Activated T-cell treated with anti-CD3 and anti-CD28 coated beads, Interleukin-2, amount 50 U/mL, for 72 hours (primary cell): ENCODE results near the gene DDX47. TPM values are rescaled to one million over a fixed set of nuclear protein-coding genes. Genes with fewer than 3 reads are reported as not detected.
"Not testable (repeated sequence)": the region's sequence is repeated elsewhere in the genome, so short reads cannot be mapped to it uniquely, and the experiment has no call there.

Source experiments
- ATAC-seq, 2 donors: fragments of 150-1000 bp; cut with Tn5 transposase; replicated peaks in 1 of 2; 2 replicates each; pipeline ENCODE4 v1.10.0; 2021; ENCODE audit warnings: moderate library complexity in 2 of 2, mild to moderate bottlenecking in 1 of 2
- DNase-seq, 2 donors: peaks; one replicate each; pipeline ENCODE4 v3.0.0; 2021 to 2022; ENCODE audit warnings: mixed read lengths in 1 of 2
- H3K27ac Mint-ChIP-seq: one replicate; pipeline ENCODE4 v1.8.0; 2022; ENCODE audit warnings: mild to moderate bottlenecking, moderate library complexity, mixed read lengths
- H3K27me3 Mint-ChIP-seq: one replicate; pipeline ENCODE4 v1.8.0; 2022; ENCODE audit warnings: low read depth, mixed read lengths
- H3K36me3 Mint-ChIP-seq, 2 donors: one replicate each; pipeline ENCODE4 v1.8.0; 2022; ENCODE audit warnings: mixed read lengths in 2 of 2, mild to moderate bottlenecking in 1 of 2; ENCODE audit not compliant: insufficient read depth in 2 of 2
- H3K4me1 Mint-ChIP-seq: one replicate; pipeline ENCODE4 v1.8.0; 2022; ENCODE audit warnings: low read depth, mixed read lengths
- H3K4me3 Mint-ChIP-seq, 2 donors: one replicate each; pipeline ENCODE4 v1.8.0; 2022; ENCODE audit warnings: mild to moderate bottlenecking in 2 of 2, mixed read lengths in 2 of 2, moderate library complexity in 2 of 2
- H3K9me3 Mint-ChIP-seq, 2 donors: one replicate each; pipeline ENCODE4 v1.8.0; 2022; ENCODE audit warnings: mixed read lengths in 2 of 2
- total RNA-seq, 2 donors: library from RNA; stranded (reverse); gene quantifications; one replicate each; pipeline ENCODE4 v1.2.3, GENCODE V29; 2022

DDX47 gene
- total RNA-seq, 2 donors from 2014 or later = 58.2 to 67.8 TPM

GRCh38 chr12:12801656-12802055, 11.5 kb upstream of the DDX47 start:
- H3K36me3 Mint-ChIP-seq, DNase-seq, H3K27me3 Mint-ChIP-seq, H3K27ac Mint-ChIP-seq, H3K9me3 Mint-ChIP-seq, H3K4me3 Mint-ChIP-seq, ATAC-seq: not testable (repeated sequence)
- H3K4me1 Mint-ChIP-seq = peaks cover 39% of the 10 kb centered on the region

DNA sequence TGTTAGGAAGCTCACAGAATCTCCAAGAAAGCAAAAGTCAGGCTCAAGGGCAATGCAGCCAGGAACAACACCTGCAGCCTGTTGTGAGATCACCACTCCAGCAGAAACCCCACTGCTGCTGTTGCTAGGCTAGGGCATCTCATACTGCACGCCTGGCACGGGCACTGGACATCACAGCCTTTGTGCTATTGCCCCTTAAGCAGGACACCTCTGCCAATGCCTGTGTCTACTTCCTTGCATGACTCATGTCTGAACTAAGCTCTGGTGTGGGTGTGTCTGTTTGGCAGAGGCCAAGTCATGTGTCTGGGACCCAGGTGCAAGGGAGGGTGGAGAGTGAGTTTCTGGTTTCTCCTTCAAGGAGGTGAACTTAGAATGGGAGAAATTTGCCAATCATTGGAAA, 10.0 kb upstream of the DDX47 start:
- Mint-ChIP-seq H3K27me3 (no peaks in the 10 kb centered on the region), H3K9me3 (no peaks in the 10 kb centered on the region), H3K27ac (no peak overlapping the region), H3K4me3 (peak overlapping the region; percentile 19 to 57), H3K4me1 (peaks cover 54% of the 10 kb centered on the region), H3K36me3 (no peaks in the 10 kb centered on the region)
- DNase-seq (peak; percentile 53 to 54), ATAC-seq (peak; percentile 83 to 86)

- H3K4me1 Mint-ChIP-seq = peaks cover 63% of the 10 kb centered on the region
- no peaks in the 10 kb centered on the region for H3K27me3 Mint-ChIP-seq
- no peak for DNase-seq
- peak overlapping the region in 1 of 2 donors; percentile 40 for H3K4me3 Mint-ChIP-seq
- no peaks in the 10 kb centered on the region for H3K36me3 Mint-ChIP-seq
- no peaks in the 10 kb centered on the region for H3K9me3 Mint-ChIP-seq
- ATAC-seq = no peak
- H3K27ac Mint-ChIP-seq = no peak overlapping the region
Measured at GRCh38 chr12:12804011-12804410, 9.1 kb upstream of the DDX47 start.

DNA sequence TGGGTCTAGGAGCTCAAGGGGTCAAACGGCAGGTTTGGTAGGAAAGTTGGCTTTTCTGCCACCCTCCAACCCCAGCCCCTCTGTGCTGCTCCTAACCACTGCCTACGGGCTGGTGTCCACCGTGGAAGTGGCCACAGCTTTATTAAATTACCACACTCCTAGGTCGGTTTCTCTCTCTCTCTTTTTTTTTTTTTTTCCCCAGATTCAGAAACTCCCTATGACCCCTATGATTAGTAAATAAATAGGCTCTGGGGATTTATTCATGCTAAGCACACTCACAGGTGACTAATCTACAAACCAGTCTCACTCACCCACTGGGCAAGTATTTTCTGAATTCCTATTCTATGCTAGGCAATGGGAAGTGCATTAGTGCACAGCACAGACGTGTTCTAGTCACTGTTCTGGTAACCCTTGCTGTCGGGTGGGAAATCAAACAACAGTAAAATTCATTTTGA, 8.7 kb upstream of the DDX47 start:
- Mint-ChIP-seq H3K4me3 (no peak overlapping the region), H3K27ac (peak overlapping the region; percentile 48), H3K27me3 (no peaks in the 10 kb centered on the region), H3K9me3 (no peaks in the 10 kb centered on the region), H3K4me1 (peaks cover 67% of the 10 kb centered on the region), H3K36me3 (no peaks in the 10 kb centered on the region)
- ATAC-seq (no peak), DNase-seq (no peak)

DNA sequence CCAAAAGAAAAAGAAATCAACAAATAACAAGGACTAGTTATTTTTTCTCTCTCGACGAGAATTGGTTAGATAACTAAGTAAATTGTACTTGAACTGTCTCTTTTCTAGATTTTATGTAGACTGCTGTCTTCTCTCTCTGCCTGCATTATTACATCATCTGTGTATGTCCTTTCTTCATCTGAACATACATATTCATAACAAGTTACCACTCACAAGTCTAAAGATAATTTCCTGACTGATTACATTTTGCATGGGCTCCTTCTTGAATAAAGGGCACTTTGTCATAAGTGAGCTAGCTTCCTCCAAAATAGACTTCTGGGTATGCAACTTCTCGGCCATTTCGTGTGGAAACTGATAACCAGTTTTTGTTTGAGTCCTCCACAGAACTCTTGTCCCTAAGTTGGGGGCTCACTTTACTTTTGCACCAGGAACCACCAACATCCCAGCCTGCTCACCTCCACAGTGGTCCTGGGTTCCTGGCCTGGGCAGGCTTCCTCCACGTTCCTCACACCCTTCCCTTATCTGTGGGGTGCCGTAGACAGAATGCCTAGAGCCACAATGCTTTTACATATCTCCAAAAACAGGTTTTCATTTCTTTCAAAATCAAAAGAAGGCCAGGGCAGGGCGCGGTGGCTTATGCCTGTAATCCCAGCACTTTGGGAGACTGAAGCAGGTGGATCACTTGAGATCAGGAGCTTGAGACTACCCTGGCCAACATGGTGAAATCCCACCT, 6.2 kb upstream of the DDX47 start:
- Mint-ChIP-seq H3K4me3 (peak overlapping the region in 1 of 2 donors; percentile 41), H3K36me3 (no peaks in the 10 kb centered on the region), H3K27ac (peak overlapping the region; percentile 76), H3K9me3 (no peaks in the 10 kb centered on the region), H3K27me3 (no peaks in the 10 kb centered on the region), H3K4me1 (peaks cover 59% of the 10 kb centered on the region)
- no peak for DNase-seq
- no peak for ATAC-seq

- not testable (repeated sequence) for DNase-seq, ATAC-seq, H3K9me3 Mint-ChIP-seq, H3K27me3 Mint-ChIP-seq, H3K36me3 Mint-ChIP-seq
- Mint-ChIP-seq H3K4me3 (peak overlapping the region; percentile 26 to 41), H3K4me1 (peaks cover 53% of the 10 kb centered on the region), H3K27ac (peak overlapping the region; percentile 76)
Measured at GRCh38 chr12:12807517-12807903, 5.6 kb upstream of the DDX47 start.

- Mint-ChIP-seq H3K4me1 (peaks cover 53% of the 10 kb centered on the region), H3K4me3 (peak overlapping the region; percentile 65 to 76), H3K9me3 (no peaks in the 10 kb centered on the region), H3K27ac (peak overlapping the region; percentile 68), H3K27me3 (no peaks in the 10 kb centered on the region), H3K36me3 (peaks cover 0 to 1% of the 10 kb centered on the region in 2 donors)
- ATAC-seq (peak; percentile 72 to 79), DNase-seq (peak; percentile 51 to 61)
Measured at GRCh38 chr12:12807970-12808702, 5.0 kb upstream of the DDX47 start.

GRCh38 chr12:12810553-12811021, 2.6 kb upstream of the DDX47 start:
- Mint-ChIP-seq H3K4me3 (no peak overlapping the region), H3K27me3 (no peaks in the 10 kb centered on the region), H3K27ac (no peak overlapping the region), H3K36me3 (peaks cover 6 to 10% of the 10 kb centered on the region in 2 donors), H3K4me1 (peaks cover 58% of the 10 kb centered on the region), H3K9me3 (no peaks in the 10 kb centered on the region)
- DNase-seq (no peak), ATAC-seq (no peak)

GRCh38 chr12:12811343-12811742, 1.8 kb upstream of the DDX47 start:
- Mint-ChIP-seq H3K9me3 (no peaks in the 10 kb centered on the region), H3K4me1 (peaks cover 66% of the 10 kb centered on the region), H3K36me3 (peaks cover 10 to 17% of the 10 kb centered on the region in 2 donors), H3K4me3 (no peak overlapping the region), H3K27me3 (no peaks in the 10 kb centered on the region), H3K27ac (no peak overlapping the region)
- no peak for ATAC-seq
- DNase-seq = no peak

DNA sequence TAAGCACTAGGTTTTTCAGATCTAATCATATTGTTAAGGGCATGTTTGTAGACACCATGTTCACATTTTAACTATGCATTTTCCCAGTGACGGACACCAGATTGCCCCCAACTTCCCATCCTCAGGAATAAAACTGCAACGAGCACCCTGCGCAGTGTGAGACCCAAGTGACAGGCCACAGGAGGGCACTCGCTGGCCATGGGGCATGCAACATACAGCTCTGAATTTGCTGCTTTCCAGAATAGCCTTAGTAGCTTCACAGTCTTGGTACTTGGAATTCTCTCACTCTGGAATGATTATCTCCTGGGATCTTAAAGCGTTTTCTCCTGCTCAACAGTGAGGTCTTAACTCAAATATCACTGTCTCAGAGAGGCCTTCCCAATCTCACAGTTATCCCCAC, 972 bp upstream of the DDX47 start:
- ATAC-seq = no peak
- DNase-seq = no peak
- no peaks in the 10 kb centered on the region for H3K9me3 Mint-ChIP-seq
- no peaks in the 10 kb centered on the region for H3K27me3 Mint-ChIP-seq
- H3K4me1 Mint-ChIP-seq = peaks cover 67% of the 10 kb centered on the region
- H3K4me3 Mint-ChIP-seq = no peak overlapping the region
- H3K27ac Mint-ChIP-seq = no peak overlapping the region
- peaks cover 10 to 21% of the 10 kb centered on the region in 2 donors for H3K36me3 Mint-ChIP-seq

- Mint-ChIP-seq H3K36me3 (peaks cover 10 to 23% of the 10 kb centered on the region in 2 donors), H3K4me1 (peaks cover 64% of the 10 kb centered on the region), H3K9me3 (no peaks in the 10 kb centered on the region), H3K27me3 (no peaks in the 10 kb centered on the region), H3K27ac (no peak overlapping the region), H3K4me3 (peak overlapping the region in 1 of 2 donors; percentile 98)
- ATAC-seq (peak; percentile 1 to 14), DNase-seq (no peak)
Measured at GRCh38 chr12:12812618-12813119, 477 bp upstream of the DDX47 start.

DNA sequence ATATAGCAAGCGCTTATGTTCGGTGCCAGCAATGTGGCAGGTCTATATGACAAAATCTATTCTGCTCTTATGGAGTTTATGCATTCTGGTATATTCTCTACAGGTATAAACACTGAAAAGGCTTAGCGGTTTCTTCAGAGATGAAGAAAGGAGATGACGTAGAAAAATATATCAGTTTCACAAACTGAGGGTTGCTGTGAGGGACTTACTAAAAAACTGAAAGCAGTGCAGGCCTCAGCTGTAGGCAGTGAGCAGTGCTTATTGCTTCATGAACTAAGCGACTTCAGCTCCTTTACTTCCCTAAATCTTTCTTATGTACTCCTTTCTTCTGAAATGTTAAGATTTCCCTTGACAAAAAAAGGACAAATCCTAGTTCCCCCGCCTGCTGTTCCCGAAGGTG, 4.5 kb downstream of the DDX47 start:
- no peak overlapping the region for H3K4me3 Mint-ChIP-seq
- peaks cover 13 to 42% of the 10 kb centered on the region in 2 donors for H3K36me3 Mint-ChIP-seq
- H3K27ac Mint-ChIP-seq = no peak overlapping the region
- peaks cover 74% of the 10 kb centered on the region for H3K4me1 Mint-ChIP-seq
- H3K9me3 Mint-ChIP-seq = no peaks in the 10 kb centered on the region
- ATAC-seq (no peak), DNase-seq (no peak)
- no peaks in the 10 kb centered on the region for H3K27me3 Mint-ChIP-seq

DNA sequence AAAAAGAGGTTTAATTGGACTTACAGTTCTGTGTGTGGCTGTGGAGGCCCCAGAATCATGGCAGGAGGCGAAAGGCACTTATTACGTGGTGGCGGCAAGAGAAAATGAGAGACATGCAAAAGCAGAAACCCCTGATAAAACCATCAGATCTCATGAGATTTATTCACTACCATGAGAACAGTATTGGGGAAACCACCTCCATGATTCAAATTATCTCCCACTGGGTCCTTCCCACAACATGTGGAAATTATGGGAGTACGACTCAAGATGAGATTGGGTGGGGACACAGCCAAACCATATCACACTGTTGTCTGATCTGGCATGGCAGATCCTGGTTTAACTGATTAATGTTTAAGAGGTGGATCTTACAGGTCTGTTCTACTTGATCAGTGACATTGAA, 5.6 kb downstream of the DDX47 start:
- Mint-ChIP-seq H3K4me1 (peaks cover 64% of the 10 kb centered on the region), H3K27ac (no peak overlapping the region)
- ATAC-seq = peak in 1 of 2 donors; percentile 19

More for the DNA sequence above, 5.6 kb downstream of the DDX47 start:
- Mint-ChIP-seq H3K27me3 (no peaks in the 10 kb centered on the region), H3K4me3 (peak overlapping the region in 1 of 2 donors; percentile 2), H3K36me3 (peaks cover 13 to 52% of the 10 kb centered on the region in 2 donors), H3K9me3 (no peaks in the 10 kb centered on the region)
- DNase-seq = no peak
